Muscle of leg (tissue), 11 donors: ENCODE data around the gene INTS11. TPM values are rescaled to one million over a fixed set of nuclear protein-coding genes. Genes with fewer than 3 reads are reported as not detected.

Experiments used
- DNase-seq: peaks from one replicate; pipeline ENCODE4 v3.0.0; 2013
- H3K27ac ChIP-seq: one replicate; pipeline ENCODE4 v1.5.1; 2013; ENCODE audit warnings: mild to moderate bottlenecking, low read length, control low read depth
- H3K27me3 ChIP-seq: one replicate; pipeline ENCODE4 v1.6.1; 2013; ENCODE audit warnings: low read length; ENCODE audit not compliant: control insufficient read depth, insufficient read depth
- H3K36me3 ChIP-seq: one replicate; pipeline ENCODE4 v1.6.1; 2013; ENCODE audit warnings: low read length; ENCODE audit not compliant: control insufficient read depth, insufficient read depth
- H3K4me1 ChIP-seq: one replicate; pipeline ENCODE4 v1.6.1; 2013; ENCODE audit warnings: low read length; ENCODE audit not compliant: control insufficient read depth, insufficient read depth
- H3K4me3 ChIP-seq: one replicate; pipeline ENCODE4 v1.5.1; 2013; ENCODE audit warnings: low read length, control low read depth
- H3K9me3 ChIP-seq: replicated peaks from 2 replicates; pipeline ENCODE4 v1.6.1; 2013; ENCODE audit warnings: low read depth, low read length; ENCODE audit not compliant: control insufficient read depth
- WGBS: methylation state at CpG from one replicate; pipeline ENCODE4 v1.1.5; 2013; ENCODE audit warnings: missing lambda C conversion rate; ENCODE audit not compliant: insufficient coverage; 5-methylcytosine and 5-hydroxymethylcytosine counted together
- polyA plus RNA-seq, 8 donors: library from polyadenylated mRNA; unstranded; fragments of 120-200 nt; gene quantifications; one replicate each; pipeline versions ENCODE4 v1.2.1 to v1.2.3, GENCODE V29; 2013; ENCODE audit warnings: inconsistent platforms in 1 of 8, low replicate concordance in 1 of 8; ENCODE audit not compliant: insufficient read length in 8 of 8, insufficient read depth in 1 of 8
- total RNA-seq: library from RNA; stranded (reverse); fragments of 120-200 nt; gene quantifications from one replicate; pipeline ENCODE4 v1.2.4, GENCODE V29; 2013

Gene INTS11
- total and polyA plus RNA-seq, 9 donors, result 55.9 to 100 (median 86.0) TPM

GRCh38 chr1:1351511-1352427 is 27.3 kb upstream of the INTS11 start:
- 13% methylated on average over 22 of the region's 29 CpGs for WGBS
- H3K4me3 ChIP-seq, result peak overlapping the region; percentile 8
- H3K9me3 ChIP-seq, result no peaks in the 10 kb centered on the region
- H3K27ac ChIP-seq, result peak overlapping the region; percentile 62
- peaks cover 21% of the 10 kb centered on the region for H3K36me3 ChIP-seq
- peaks cover 31% of the 10 kb centered on the region for H3K27me3 ChIP-seq
- H3K4me1 ChIP-seq, result peaks cover 46% of the 10 kb centered on the region
- DNase-seq, result peak; percentile 89

GRCh38 chr1:1349256-1350012 is 25.0 kb upstream of the INTS11 start, which contains the start of gene DVL1:
Gene DVL1, minus strand, starts transcription at chr1:1349418. Its CDS starts 353 bp downstream, at chr1:1349065.
- H3K4me1 ChIP-seq, result peaks cover 60% of the 10 kb centered on the region
- peaks cover 27% of the 10 kb centered on the region for H3K27me3 ChIP-seq
- H3K4me3 ChIP-seq, result peak within 1 kb of the TSS; percentile 66
- peak; percentile 87 for DNase-seq
- peaks cover 21% of the 10 kb centered on the region for H3K36me3 ChIP-seq
- under 1% methylated on average over 112 of the region's 122 CpGs for WGBS
- H3K27ac ChIP-seq, result peak within 1 kb of the TSS; percentile 65
- H3K9me3 ChIP-seq, result no peaks in the 10 kb centered on the region

- peak overlapping the region; percentile 49 for H3K27ac ChIP-seq
- H3K9me3 ChIP-seq, result no peaks in the 10 kb centered on the region
- H3K4me1 ChIP-seq, result peaks cover 56% of the 10 kb centered on the region
- H3K4me3 ChIP-seq, result peak overlapping the region; percentile 66
- under 1% methylated on average over 108 of the region's 109 CpGs for WGBS
- DNase-seq, result peak; percentile 62
- H3K36me3 ChIP-seq, result peaks cover 15% of the 10 kb centered on the region
- H3K27me3 ChIP-seq, result peaks cover 19% of the 10 kb centered on the region
These were observed 24.2 kb upstream of the INTS11 start for GRCh38 chr1:1348420-1349255.

- no peak for DNase-seq
- WGBS, result 19% methylated on average over 21 of the region's 26 CpGs
- H3K9me3 ChIP-seq, result no peaks in the 10 kb centered on the region
- peaks cover 9% of the 10 kb centered on the region for H3K36me3 ChIP-seq
- H3K27me3 ChIP-seq, result peaks cover 11% of the 10 kb centered on the region
- H3K4me1 ChIP-seq, result peaks cover 48% of the 10 kb centered on the region
- H3K27ac ChIP-seq, result peak overlapping the region; percentile 49
- peak overlapping the region; percentile 66 for H3K4me3 ChIP-seq
These were observed 23.4 kb upstream of the INTS11 start for GRCh38 chr1:1347663-1348419.

- 85% methylated on average over 8 of the region's 10 CpGs for WGBS
- Histone ChIP-seq H3K9me3 (no peaks in the 10 kb centered on the region), H3K27ac (no peak overlapping the region), H3K4me1 (peaks cover 40% of the 10 kb centered on the region), H3K36me3 (peaks cover 1% of the 10 kb centered on the region), H3K27me3 (peaks cover 4% of the 10 kb centered on the region), H3K4me3 (peak overlapping the region; percentile 66)
- DNase-seq, result no peak
These were observed 22.7 kb upstream of the INTS11 start for GRCh38 chr1:1347026-1347595.

- no peak for DNase-seq
- Histone ChIP-seq H3K36me3 (peaks cover 4% of the 10 kb centered on the region), H3K4me3 (no peak overlapping the region), H3K27ac (no peak overlapping the region), H3K27me3 (no peaks in the 10 kb centered on the region), H3K9me3 (no peaks in the 10 kb centered on the region), H3K4me1 (peaks cover 34% of the 10 kb centered on the region)
- WGBS, result 90% methylated on average over 8 of the region's 10 CpGs
These were observed 22.0 kb upstream of the INTS11 start for GRCh38 chr1:1346501-1346890.

- no peaks in the 10 kb centered on the region for H3K27me3 ChIP-seq
- WGBS, result 82% methylated on average over 11 of the region's 12 CpGs
- H3K27ac ChIP-seq, result no peak overlapping the region
- DNase-seq, result no peak
- H3K36me3 ChIP-seq, result peaks cover 9% of the 10 kb centered on the region
- H3K4me1 ChIP-seq, result peaks cover 32% of the 10 kb centered on the region
- H3K9me3 ChIP-seq, result no peaks in the 10 kb centered on the region
- H3K4me3 ChIP-seq, result no peak overlapping the region
These were observed 21.5 kb upstream of the INTS11 start for GRCh38 chr1:1345860-1346500.

GRCh38 chr1:1345384-1345783 is 20.9 kb upstream of the INTS11 start:
- WGBS, result 81% methylated on average over 16 of the region's 16 CpGs
- peaks cover 32% of the 10 kb centered on the region for H3K4me1 ChIP-seq
- H3K36me3 ChIP-seq, result peaks cover 14% of the 10 kb centered on the region
- H3K4me3 ChIP-seq, result no peak overlapping the region
- no peak overlapping the region for H3K27ac ChIP-seq
- no peaks in the 10 kb centered on the region for H3K27me3 ChIP-seq
- no peaks in the 10 kb centered on the region for H3K9me3 ChIP-seq
- no peak for DNase-seq
